T-helper 2 cell treated with Interferon-gamma antibody and Interleukin-4, amounts not matched to agents 5 μg/mL and 100 μg/mL, for 36 hours (primary cell): ENCODE results near the gene UBXN10.

Experiments
- DNase-seq: peaks from one replicate; pipeline ENCODE4 v3.0.0; 2021; ENCODE audit warnings: low spot score
- H3K27ac Mint-ChIP-seq: one replicate; pipeline ENCODE4 v1.8.0; 2021; ENCODE audit warnings: mild to moderate bottlenecking, mixed read lengths
- H3K27me3 Mint-ChIP-seq: one replicate; pipeline ENCODE4 v1.8.0; 2021; ENCODE audit warnings: low read depth, mixed read lengths
- H3K36me3 Mint-ChIP-seq: one replicate; pipeline ENCODE4 v1.8.0; 2021; ENCODE audit warnings: low read depth, mixed read lengths
- H3K4me1 Mint-ChIP-seq: one replicate; pipeline ENCODE4 v1.8.0; 2021; ENCODE audit warnings: low read depth, mixed read lengths
- H3K4me3 Mint-ChIP-seq: one replicate; pipeline ENCODE4 v1.8.0; 2022; ENCODE audit warnings: mild to moderate bottlenecking, moderate library complexity, mixed read lengths
- H3K9me3 Mint-ChIP-seq: one replicate; pipeline ENCODE4 v1.8.0; 2021; ENCODE audit warnings: mixed read lengths

Gene UBXN10

GRCh38 chr1:20185834-20186782 is at the start of gene UBXN10, which contains the start of gene PLA2G2C:
UBXN10 (plus strand) TSS chr1:20186096; CDS start chr1:20190562, 4,466 bp downstream.
PLA2G2C (minus strand) TSS chr1:20186518; CDS start chr1:20177363, 9,155 bp downstream.
- Mint-ChIP-seq H3K36me3 (no peaks in the 10 kb centered on the region), H3K9me3 (no peaks in the 10 kb centered on the region), H3K4me3 (peak within 1 kb of the TSS; percentile 82), H3K27ac (peak within 1 kb of the TSS; percentile 78), H3K27me3 (peaks cover 40% of the 10 kb centered on the region), H3K4me1 (peaks cover 43% of the 10 kb centered on the region)
- peak; percentile 71 for DNase-seq

- H3K9me3 Mint-ChIP-seq, result no peaks in the 10 kb centered on the region
- H3K36me3 Mint-ChIP-seq, result no peaks in the 10 kb centered on the region
- H3K4me1 Mint-ChIP-seq, result no peaks in the 10 kb centered on the region
- no peak overlapping the region for H3K4me3 Mint-ChIP-seq
- no peak for DNase-seq
- no peak overlapping the region for H3K27ac Mint-ChIP-seq
- peaks cover 10% of the 10 kb centered on the region for H3K27me3 Mint-ChIP-seq
These were observed 49.6 kb upstream of the UBXN10 start for GRCh38 chr1:20136249-20136648.

- Mint-ChIP-seq H3K4me1 (no peaks in the 10 kb centered on the region), H3K9me3 (no peaks in the 10 kb centered on the region), H3K36me3 (no peaks in the 10 kb centered on the region), H3K4me3 (no peak overlapping the region), H3K27me3 (peaks cover 8% of the 10 kb centered on the region), H3K27ac (no peak overlapping the region)
- no peak for DNase-seq
These were observed 48.8 kb upstream of the UBXN10 start for GRCh38 chr1:20137055-20137454.

GRCh38 chr1:20137604-20138003 is 48.3 kb upstream of the UBXN10 start:
- H3K9me3 Mint-ChIP-seq, result no peaks in the 10 kb centered on the region
- H3K4me3 Mint-ChIP-seq, result no peak overlapping the region
- peaks cover 6% of the 10 kb centered on the region for H3K27me3 Mint-ChIP-seq
- H3K27ac Mint-ChIP-seq, result no peak overlapping the region
- no peaks in the 10 kb centered on the region for H3K4me1 Mint-ChIP-seq
- DNase-seq, result no peak
- no peaks in the 10 kb centered on the region for H3K36me3 Mint-ChIP-seq

- Mint-ChIP-seq H3K4me3 (no peak overlapping the region), H3K27me3 (peaks cover 3% of the 10 kb centered on the region), H3K36me3 (no peaks in the 10 kb centered on the region), H3K27ac (no peak overlapping the region), H3K9me3 (no peaks in the 10 kb centered on the region), H3K4me1 (no peaks in the 10 kb centered on the region)
- no peak for DNase-seq
These were observed 47.5 kb upstream of the UBXN10 start for GRCh38 chr1:20138346-20138745.

- Mint-ChIP-seq H3K4me1 (no peaks in the 10 kb centered on the region), H3K4me3 (no peak within 1 kb of the TSS), H3K27ac (no peak within 1 kb of the TSS), H3K36me3 (no peaks in the 10 kb centered on the region), H3K9me3 (no peaks in the 10 kb centered on the region), H3K27me3 (peaks cover 1% of the 10 kb centered on the region)
- DNase-seq, result no peak
These were observed 46.8 kb upstream of the UBXN10 start, which contains the start of gene PLA2G2F for GRCh38 chr1:20138961-20139550. PLA2G2F (plus strand) TSS chr1:20139323; CDS start chr1:20139428, 105 bp downstream.

- no peaks in the 10 kb centered on the region for H3K36me3 Mint-ChIP-seq
- no peak overlapping the region for H3K27ac Mint-ChIP-seq
- no peak for DNase-seq
- H3K4me1 Mint-ChIP-seq, result no peaks in the 10 kb centered on the region
- no peaks in the 10 kb centered on the region for H3K9me3 Mint-ChIP-seq
- no peak overlapping the region for H3K4me3 Mint-ChIP-seq
- H3K27me3 Mint-ChIP-seq, result no peaks in the 10 kb centered on the region
These were observed 45.9 kb upstream of the UBXN10 start for GRCh38 chr1:20139776-20140612.

- no peaks in the 10 kb centered on the region for H3K36me3 Mint-ChIP-seq
- no peak overlapping the region for H3K27ac Mint-ChIP-seq
- DNase-seq, result no peak
- H3K4me3 Mint-ChIP-seq, result no peak overlapping the region
- no peaks in the 10 kb centered on the region for H3K27me3 Mint-ChIP-seq
- H3K9me3 Mint-ChIP-seq, result no peaks in the 10 kb centered on the region
- no peaks in the 10 kb centered on the region for H3K4me1 Mint-ChIP-seq
These were observed 44.9 kb upstream of the UBXN10 start for GRCh38 chr1:20141001-20141400.

GRCh38 chr1:20141466-20141865 is 44.4 kb upstream of the UBXN10 start:
- Mint-ChIP-seq H3K27me3 (no peaks in the 10 kb centered on the region), H3K36me3 (no peaks in the 10 kb centered on the region), H3K4me3 (no peak overlapping the region)

GRCh38 chr1:20142001-20142710 is 43.7 kb upstream of the UBXN10 start:
- no peak overlapping the region for H3K27ac Mint-ChIP-seq
- no peak overlapping the region for H3K4me3 Mint-ChIP-seq
- H3K9me3 Mint-ChIP-seq, result no peaks in the 10 kb centered on the region
- no peak for DNase-seq
- H3K36me3 Mint-ChIP-seq, result no peaks in the 10 kb centered on the region
- no peaks in the 10 kb centered on the region for H3K27me3 Mint-ChIP-seq
- H3K4me1 Mint-ChIP-seq, result no peaks in the 10 kb centered on the region

More at GRCh38 chr1:20141466-20141865, 44.4 kb upstream of the UBXN10 start:
- H3K4me1 Mint-ChIP-seq, result no peaks in the 10 kb centered on the region
- no peak for DNase-seq
- no peak overlapping the region for H3K27ac Mint-ChIP-seq
- H3K9me3 Mint-ChIP-seq, result no peaks in the 10 kb centered on the region

GRCh38 chr1:20143318-20143717 is 42.6 kb upstream of the UBXN10 start:
- Mint-ChIP-seq H3K4me3 (no peak overlapping the region), H3K27ac (no peak overlapping the region), H3K36me3 (no peaks in the 10 kb centered on the region), H3K27me3 (no peaks in the 10 kb centered on the region), H3K9me3 (no peaks in the 10 kb centered on the region), H3K4me1 (no peaks in the 10 kb centered on the region)
- DNase-seq, result no peak

GRCh38 chr1:20143734-20144565 is 41.9 kb upstream of the UBXN10 start:
- no peaks in the 10 kb centered on the region for H3K36me3 Mint-ChIP-seq
- H3K4me3 Mint-ChIP-seq, result no peak overlapping the region
- no peaks in the 10 kb centered on the region for H3K27me3 Mint-ChIP-seq
- no peaks in the 10 kb centered on the region for H3K4me1 Mint-ChIP-seq
- H3K9me3 Mint-ChIP-seq, result no peaks in the 10 kb centered on the region
- DNase-seq, result no peak
- no peak overlapping the region for H3K27ac Mint-ChIP-seq
